Frontal cortex (tissue), 4 donors: ENCODE data around the gene INTS1. TPM values are rescaled to one million over a fixed set of nuclear protein-coding genes. Genes with fewer than 3 reads are reported as not detected.

Source experiments
- DNase-seq, 2 donors: peaks; one replicate each; pipeline ENCODE4 v3.0.0; 2012; ENCODE audit warnings: low spot score in 2 of 2
- FAIRE-seq: peaks from 2 replicates; lab custom pipeline; 2012; peaks lifted over from hg19 to GRCh38; lab: Jason Lieb, UNC
- total RNA-seq: library from RNA; depleted of rRNA; stranded (reverse); fragments of >200 nt; gene quantifications from one replicate; pipeline ENCODE4 v1.2.3, GENCODE V29; 2014
- donor health status: control.
- donor health status: control.
- donor health status: control.

INTS1 gene
- total RNA-seq, 1 donor from 2014 or later = 23.6 TPM

GRCh38 chr7:1513657-1514095 lies 9.5 kb upstream of the INTS1 start:
- no peak for FAIRE-seq
- DNase-seq = peak in 1 of 2 donors; percentile 69

- FAIRE-seq = no peak
- DNase-seq = peak in 1 of 2 donors; percentile 74
Measured at GRCh38 chr7:1512781-1513656, 8.8 kb upstream of the INTS1 start.

- FAIRE-seq = no peak
Measured at GRCh38 chr7:1511444-1512422, 7.5 kb upstream of the INTS1 start.

GRCh38 chr7:1510780-1511154 lies 6.6 kb upstream of the INTS1 start:
- FAIRE-seq (no peak), DNase-seq (no peak)

More at GRCh38 chr7:1511444-1512422, 7.5 kb upstream of the INTS1 start:
- DNase-seq = no peak

- no peak for DNase-seq
- no peak for FAIRE-seq
Measured at GRCh38 chr7:1509226-1509625, 5.0 kb upstream of the INTS1 start.

GRCh38 chr7:1508277-1508758 lies 4.1 kb upstream of the INTS1 start:
- no peak for FAIRE-seq
- no peak for DNase-seq

- FAIRE-seq (no peak), DNase-seq (no peak)
Measured at GRCh38 chr7:1505731-1506550, 1.8 kb upstream of the INTS1 start.

- no peak for DNase-seq
Measured at GRCh38 chr7:1503390-1503789, 799 bp downstream of the INTS1 start.

GRCh38 chr7:1502845-1503244 lies 1.3 kb downstream of the INTS1 start:
- DNase-seq (no peak), FAIRE-seq (no peak)

More at GRCh38 chr7:1503390-1503789, 799 bp downstream of the INTS1 start:
- FAIRE-seq = no peak

- no peak for FAIRE-seq
Measured at GRCh38 chr7:1501487-1502270, 2.5 kb downstream of the INTS1 start.

GRCh38 chr7:1500064-1500807 lies 4.0 kb downstream of the INTS1 start:
- no peak for DNase-seq
- FAIRE-seq = no peak

More at GRCh38 chr7:1501487-1502270, 2.5 kb downstream of the INTS1 start:
- no peak for DNase-seq

GRCh38 chr7:1499367-1500029 lies 4.7 kb downstream of the INTS1 start:
- DNase-seq (no peak), FAIRE-seq (no peak)

GRCh38 chr7:1498370-1499305 lies 5.6 kb downstream of the INTS1 start:
- DNase-seq (no peak), FAIRE-seq (no peak)

- DNase-seq = no peak
- FAIRE-seq = no peak
Measured at GRCh38 chr7:1497293-1497927, 6.8 kb downstream of the INTS1 start.

- FAIRE-seq (no peak), DNase-seq (no peak)
Measured at GRCh38 chr7:1496531-1497292, 7.5 kb downstream of the INTS1 start.
